T-cell (primary cell): ENCODE data around the gene BLTP2. TPM values are rescaled to one million over a fixed set of nuclear protein-coding genes. Genes with fewer than 3 reads are reported as not detected.
"Not testable (repeated sequence)": the region's sequence is repeated elsewhere in the genome, so short reads cannot be mapped to it uniquely, and the experiment has no call there.

ENCODE experiments used
- ATAC-seq, 4 experiments: fragments of 200-7000 bp in 3 of 4; fragments of 150-1000 bp in 1 of 4; cut with Tn5 transposase; replicated peaks in 1 of 4; 1 replicate in 3 of 4; 2 replicates in 1 of 4; pipeline ENCODE4 v1.10.0; 2021; ENCODE audit warnings: moderate library complexity in 3 of 4, mild to moderate bottlenecking in 2 of 4, moderate number of reproducible peaks in 1 of 4
- CTCF ChIA-PET, 2 donors: fragments of 300-600 bp; sonication (Branson Sonifier 250); formaldehyde crosslinking; loops; one replicate each; lab custom pipeline; 2022; ENCODE audit warnings: antibody characterized with exemption in 2 of 2; lab: Charles Lee
- POLR2A ChIA-PET, 2 donors: fragments of 300-600 bp; sonication (Branson Sonifier 250); formaldehyde crosslinking; loops; one replicate each; lab custom pipeline; 2022; ENCODE audit warnings: antibody characterized with exemption in 2 of 2; lab: Charles Lee
- DNase-seq, 35 experiments: peaks; one replicate each; pipeline versions ENCODE4 v3.0.0 to v3.0.0-alpha.2; 2013 to 2023
- H3K27ac ChIP-seq: one replicate; pipeline ENCODE4 v1.5.1; 2013; ENCODE audit warnings: low read length
- H3K27me3 ChIP-seq, 2 experiments: replicated peaks in 1 of 2; 1 replicate in 1 of 2; 2 replicates in 1 of 2; pipeline versions ENCODE4 v1.6.1 to v1.7.0; 2013; ENCODE audit warnings: low read length in 1 of 2, mixed read lengths in 1 of 2; ENCODE audit not compliant: control insufficient read depth in 2 of 2, insufficient read depth in 2 of 2; ENCODE audit errors: extremely low read depth in 1 of 2
- H3K36me3 ChIP-seq, 2 donors: 1 replicate in 1 of 2; 2 replicates in 1 of 2; pipeline versions ENCODE4 v1.6.1 to v1.7.0; 2013; ENCODE audit warnings: low read length in 1 of 2; ENCODE audit not compliant: control insufficient read depth in 2 of 2, insufficient read depth in 1 of 2; ENCODE audit errors: extremely low read depth in 1 of 2
- H3K4me1 ChIP-seq, 2 experiments: 1 replicate in 1 of 2; 2 replicates in 1 of 2; pipeline versions ENCODE4 v1.6.1 to v1.7.0; 2013; ENCODE audit warnings: low read length in 2 of 2, mixed read lengths in 1 of 2; ENCODE audit not compliant: insufficient read depth in 2 of 2, control insufficient read depth in 1 of 2; ENCODE audit errors: extremely low read depth in 1 of 2
- H3K4me3 ChIP-seq, 2 donors: 1 replicate in 1 of 2; 2 replicates in 1 of 2; pipeline versions ENCODE4 v1.5.1 to v1.7.0; 2013; ENCODE audit warnings: mild to moderate bottlenecking in 2 of 2, low read length in 1 of 2, moderate library complexity in 1 of 2; ENCODE audit not compliant: control insufficient read depth in 1 of 2; ENCODE audit errors: extremely low read depth in 1 of 2
- H3K9me3 ChIP-seq: 2 replicates; pipeline ENCODE4 v1.7.0; 2013
- H3K27ac Mint-ChIP-seq, 2 donors: one replicate each; pipeline ENCODE4 v1.8.0; 2020 to 2021; ENCODE audit warnings: mild to moderate bottlenecking in 2 of 2, mixed read lengths in 2 of 2
- H3K27me3 Mint-ChIP-seq, 2 donors: one replicate each; pipeline ENCODE4 v1.8.0; 2021 to 2022; ENCODE audit warnings: mixed read lengths in 2 of 2
- H3K36me3 Mint-ChIP-seq: one replicate; pipeline ENCODE4 v1.8.0; 2021; ENCODE audit warnings: mixed read lengths
- H3K4me1 Mint-ChIP-seq, 3 donors: one replicate each; pipeline ENCODE4 v1.8.0; 2020 to 2022; ENCODE audit warnings: mixed read lengths in 3 of 3, mild to moderate bottlenecking in 1 of 3
- H3K4me3 Mint-ChIP-seq, 3 donors: one replicate each; pipeline ENCODE4 v1.8.0; 2020 to 2022; ENCODE audit warnings: mild to moderate bottlenecking in 3 of 3, mixed read lengths in 3 of 3, moderate library complexity in 3 of 3
- H3K9me3 Mint-ChIP-seq, 3 donors: one replicate each; pipeline ENCODE4 v1.8.0; 2020 to 2022; ENCODE audit warnings: mixed read lengths in 3 of 3
- WGBS: methylation state at CpG from one replicate; pipeline ENCODE4 v1.1.5; 2013; ENCODE audit warnings: missing lambda C conversion rate; ENCODE audit not compliant: insufficient coverage; 5-methylcytosine and 5-hydroxymethylcytosine counted together
- total RNA-seq, 35 experiments: library from RNA in 6 of 35; stranded (reverse) in 6 of 35; fragments of 120-200 nt in 1 of 35; gene quantifications; one replicate each; pipeline versions ENCODE4 v1.2.1 to v1.2.4 and lab custom pipeline; 2013 to 2026

Gene BLTP2
- total RNA-seq, 5 donors from 2014 or later (not counting 1 experiment from before 2014, with no cell fraction given) = 129 to 156 (median 138) TPM

DNA sequence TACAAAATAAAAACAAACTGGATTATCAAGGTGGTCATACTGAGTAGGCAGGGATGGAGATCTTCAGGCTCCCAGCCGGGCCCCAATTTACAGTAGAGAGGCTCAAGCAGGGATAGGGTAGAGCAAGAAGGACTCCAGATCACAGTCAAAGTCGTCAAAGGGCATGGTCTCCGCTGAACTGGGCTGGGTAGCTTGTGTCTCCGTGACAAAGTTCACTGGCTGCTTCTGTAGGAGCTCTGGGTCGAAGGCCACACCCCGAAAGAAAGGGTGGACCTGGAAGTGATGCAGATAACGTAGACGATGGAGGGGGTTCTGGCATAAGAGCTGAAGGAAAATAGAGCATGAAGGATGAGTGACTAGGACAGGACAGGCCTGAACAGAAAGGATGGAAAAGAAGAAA is 34.6 kb downstream of the BLTP2 start:
- no peak overlapping the region for H3K4me3 Mint-ChIP-seq
- peaks cover 4 to 9% (median 8%) of the 10 kb centered on the region in 3 donors for H3K4me1 Mint-ChIP-seq
- no peaks in the 10 kb centered on the region for H3K27me3 ChIP-seq
- no peaks in the 10 kb centered on the region for H3K4me1 ChIP-seq
- peaks cover 14% of the 10 kb centered on the region for H3K36me3 Mint-ChIP-seq
- ATAC-seq = no peak
- no peaks in the 10 kb centered on the region for H3K9me3 Mint-ChIP-seq
- peaks cover 4 to 23% of the 10 kb centered on the region in 2 donors for H3K36me3 ChIP-seq
- no peak overlapping the region for H3K27ac ChIP-seq
- POLR2A ChIA-PET = interaction anchor here in 1 of 2 donors (0.7 kb wide), 1 partner anchor 10 kb away, joined by 4 read pairs; no protein-coding TSS in a partner anchor
- no peaks in the 10 kb centered on the region for H3K9me3 ChIP-seq
- DNase-seq = no peak
- CTCF ChIA-PET = interaction anchor here (1.0 to 1.8 kb wide), 3 partner anchors 8 to 117 kb away, joined by 3 to 6 read pairs (median 3); no protein-coding TSS in a partner anchor
- no peak overlapping the region for H3K27ac Mint-ChIP-seq
- H3K4me3 ChIP-seq = no peak overlapping the region
- WGBS = 96% methylated on average over 8 of the region's 8 CpGs
- no peaks in the 10 kb centered on the region for H3K27me3 Mint-ChIP-seq

GRCh38 chr17:28604031-28604430 is 40.9 kb downstream of the BLTP2 start:
- H3K4me3 ChIP-seq, H3K27me3 ChIP-seq, H3K4me3 Mint-ChIP-seq, H3K4me1 ChIP-seq, ATAC-seq, H3K36me3 ChIP-seq, H3K27ac Mint-ChIP-seq, H3K9me3 ChIP-seq, POLR2A ChIA-PET, H3K27me3 Mint-ChIP-seq, CTCF ChIA-PET, H3K27ac ChIP-seq, H3K36me3 Mint-ChIP-seq, DNase-seq, H3K9me3 Mint-ChIP-seq, H3K4me1 Mint-ChIP-seq: not testable (repeated sequence)
- WGBS = 94% methylated on average over 6 of the region's 31 CpGs

GRCh38 chr17:28599311-28600184 is 45.4 kb downstream of the BLTP2 start:
- Mint-ChIP-seq H3K9me3 (no peaks in the 10 kb centered on the region), H3K36me3 (no peaks in the 10 kb centered on the region), H3K4me3 (peak overlapping the region; percentile 86 to 94 (median 89)), H3K27ac (peak overlapping the region; percentile 97), H3K4me1 (peaks cover 20 to 26% (median 22%) of the 10 kb centered on the region in 3 donors), H3K27me3 (no peaks in the 10 kb centered on the region)
- DNase-seq (peak in 33 of 35 experiments; percentile 39 to 81 (median 57)), ATAC-seq (peak; percentile 56 to 70 (median 62))
- H3K9me3 ChIP-seq = no peaks in the 10 kb centered on the region
- H3K4me1 ChIP-seq = peaks cover 4 to 13% of the 10 kb centered on the region in 2 experiments
- no peaks in the 10 kb centered on the region for H3K27me3 ChIP-seq
- WGBS = 13% methylated on average over 31 of the region's 40 CpGs
- H3K27ac ChIP-seq = peak overlapping the region; percentile 93
- CTCF ChIA-PET = interaction anchor here (0.5 to 2.9 kb wide), 3 partner anchors 14 to 715 kb away, joined by 3 to 9 read pairs (median 5); partner anchors contain the start of genes ALDOC (in 1 of the 2) and RSKR (in 1 of the 2)
- peak overlapping the region; percentile 59 to 84 for H3K4me3 ChIP-seq
- POLR2A ChIA-PET = interaction anchor here (0.6 to 1.5 kb wide), 11 partner anchors 23 to 682 kb away, joined by 3 to 15 read pairs (median 4); partner anchors contain the start of genes PIGS (in 2 of the 2), ALDOC (in 1 of the 2), BLTP2 (in 1 of the 2) and SDF2 (in 1 of the 2)
- no peaks in the 10 kb centered on the region for H3K36me3 ChIP-seq

DNA sequence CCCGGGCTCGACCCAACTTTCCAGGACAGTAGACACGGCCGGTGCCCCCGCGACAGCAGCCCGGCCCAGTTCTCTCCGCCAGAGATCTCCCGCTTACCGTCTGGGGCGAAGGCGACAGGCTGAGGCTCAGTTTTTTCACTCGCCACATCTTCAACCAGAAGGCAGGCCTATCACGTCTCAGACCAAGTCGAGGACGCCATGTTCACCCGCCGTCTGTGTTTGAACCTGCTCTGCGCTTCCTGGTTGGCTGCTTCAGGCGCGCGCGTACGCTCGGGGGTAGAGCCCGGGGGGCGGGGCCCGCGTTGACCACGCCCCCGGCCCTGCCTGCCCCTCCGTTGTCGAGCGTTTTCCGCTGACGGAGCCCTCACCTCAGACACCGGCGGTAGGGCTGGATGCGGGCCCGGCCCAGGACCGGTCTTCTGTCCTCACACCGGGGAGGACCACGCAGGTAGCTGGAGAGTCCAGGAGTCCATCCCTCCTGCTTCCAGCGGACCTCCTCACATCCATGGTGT is 46.1 kb downstream of the BLTP2 start, which contains the start of gene SPAG5:
Gene SPAG5 (minus strand): TSS at position 227 of the 512 bp plus-strand sequence. CDS start 79 bp downstream, at position 148.
- H3K9me3 Mint-ChIP-seq = no peaks in the 10 kb centered on the region
- peak within 1 kb of the TSS; percentile 59 to 84 for H3K4me3 ChIP-seq
- ChIA-PET POLR2A (interaction anchor here (0.6 to 1.5 kb wide), 6 partner anchors 22 to 999 kb away, joined by 3 to 15 read pairs (median 5); partner anchors contain the start of genes PIGS (in 2 of the 2), ALDOC (in 1 of the 2) and BLTP2 (in 1 of the 2)), CTCF (interaction anchor here (0.5 to 2.9 kb wide), 3 partner anchors 14 to 715 kb away, joined by 3 to 9 read pairs (median 5); partner anchors contain the start of genes ALDOC (in 1 of the 2) and RSKR (in 1 of the 2))
- H3K27ac Mint-ChIP-seq = peak within 1 kb of the TSS; percentile 97
- no peaks in the 10 kb centered on the region for H3K36me3 Mint-ChIP-seq
- H3K36me3 ChIP-seq = no peaks in the 10 kb centered on the region
- peaks cover 4 to 13% of the 10 kb centered on the region in 2 experiments for H3K4me1 ChIP-seq
- 0% methylated on average over 39 of the region's 44 CpGs for WGBS
- no peaks in the 10 kb centered on the region for H3K27me3 ChIP-seq
- H3K27me3 Mint-ChIP-seq = no peaks in the 10 kb centered on the region
- peak; percentile 84 to 97 (median 93) for DNase-seq
- peak within 1 kb of the TSS; percentile 93 for H3K27ac ChIP-seq
- peak within 1 kb of the TSS; percentile 86 to 94 (median 89) for H3K4me3 Mint-ChIP-seq
- peaks cover 20 to 26% (median 22%) of the 10 kb centered on the region in 3 donors for H3K4me1 Mint-ChIP-seq
- peak; percentile 94 to 98 (median 95) for ATAC-seq
- no peaks in the 10 kb centered on the region for H3K9me3 ChIP-seq

DNA sequence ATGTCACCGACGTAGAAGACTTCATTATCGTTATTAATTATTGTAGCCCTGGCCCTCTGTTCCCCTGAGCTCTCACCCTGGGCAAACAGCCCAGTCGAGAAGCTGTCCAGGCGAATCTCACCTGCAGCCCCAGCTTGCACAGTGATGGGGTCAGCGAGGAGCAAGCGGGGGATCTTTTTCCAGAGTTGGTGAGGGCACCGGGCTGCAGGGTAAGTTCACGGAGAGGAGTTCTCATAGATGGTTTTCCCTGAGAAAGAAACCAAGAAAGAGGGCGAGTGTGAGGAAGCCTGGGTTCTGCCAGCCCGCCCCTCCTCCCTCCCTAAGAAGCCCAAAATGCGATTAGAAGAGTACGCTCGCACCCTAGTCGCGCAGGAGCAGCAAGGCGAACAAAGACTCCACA is 46.6 kb downstream of the BLTP2 start:
- Histone ChIP-seq H3K4me3 (peak overlapping the region; percentile 59 to 84), H3K36me3 (no peaks in the 10 kb centered on the region), H3K9me3 (no peaks in the 10 kb centered on the region), H3K27me3 (no peaks in the 10 kb centered on the region), H3K4me1 (peaks cover 4 to 13% of the 10 kb centered on the region in 2 experiments), H3K27ac (peak overlapping the region; percentile 93)
- DNase-seq (no peak), ATAC-seq (no peak)
- Mint-ChIP-seq H3K36me3 (no peaks in the 10 kb centered on the region), H3K9me3 (no peaks in the 10 kb centered on the region), H3K4me3 (peak overlapping the region; percentile 86 to 94 (median 89)), H3K27ac (peak overlapping the region; percentile 97), H3K4me1 (peaks cover 20 to 26% (median 22%) of the 10 kb centered on the region in 3 donors), H3K27me3 (no peaks in the 10 kb centered on the region)
- POLR2A ChIA-PET = interaction anchor here in 1 of 2 donors (0.6 kb wide), 1 partner anchor 999 kb away, joined by 6 read pairs; no protein-coding TSS in a partner anchor
- 10% methylated on average over 8 of the region's 17 CpGs for WGBS
- CTCF ChIA-PET = interaction anchor here in 1 of 2 donors (2.9 kb wide), 1 partner anchor 21 kb away, joined by 9 read pairs; the partner anchor contains the start of gene ALDOC
